ENCODE results near the gene PAX2.

GRCh38 chr10:100793055-100793454 is 47.7 kb downstream of the PAX2 start:
- TF ChIP-seq POLR2AphosphoS5 (IDR thresholded peaks at IDR 0.05; ENCODE audit: low read depth) (no peak), CTCF (IDR thresholded peaks at IDR 0.05; ENCODE audit: insufficient read depth, low read length) (no peak), GABPA (IDR thresholded peaks at IDR 0.05; ENCODE audit: low read depth) (no peak), REST (IDR thresholded peaks at IDR 0.05; ENCODE audit: insufficient replicate concordance, low read depth) (no peak)
